Fibroblast of villous mesenchyme (primary cell): ENCODE results near the gene ENAM. TPM values are rescaled to one million over a fixed set of nuclear protein-coding genes. Genes with fewer than 3 reads are reported as not detected.

ENCODE experiments used
- DNase-seq: peaks from one replicate; pipeline ENCODE4 v3.0.0-alpha.2; 2010; ENCODE audit warnings: low read depth
- H3K4me3 ChIP-seq: 2 replicates; pipeline ENCODE4 v1.5.1; 2011; ENCODE audit warnings: low read depth, mild to moderate bottlenecking, low read length
- CTCF ChIP-seq: IDR thresholded peaks from 2 replicates; pipeline ENCODE4 v1.5.1; 2012; ENCODE audit warnings: low read depth, mild to moderate bottlenecking, low read length; ENCODE audit not compliant: insufficient read depth
- total RNA-seq: library from RNA; depleted of rRNA; stranded (reverse); fragments of >200 nt; gene quantifications from 2 replicates; pipeline ENCODE4 v1.2.3, GENCODE V29; 2012

The ENAM gene
- total RNA-seq, 1 donor, result 0.43 TPM

DNA sequence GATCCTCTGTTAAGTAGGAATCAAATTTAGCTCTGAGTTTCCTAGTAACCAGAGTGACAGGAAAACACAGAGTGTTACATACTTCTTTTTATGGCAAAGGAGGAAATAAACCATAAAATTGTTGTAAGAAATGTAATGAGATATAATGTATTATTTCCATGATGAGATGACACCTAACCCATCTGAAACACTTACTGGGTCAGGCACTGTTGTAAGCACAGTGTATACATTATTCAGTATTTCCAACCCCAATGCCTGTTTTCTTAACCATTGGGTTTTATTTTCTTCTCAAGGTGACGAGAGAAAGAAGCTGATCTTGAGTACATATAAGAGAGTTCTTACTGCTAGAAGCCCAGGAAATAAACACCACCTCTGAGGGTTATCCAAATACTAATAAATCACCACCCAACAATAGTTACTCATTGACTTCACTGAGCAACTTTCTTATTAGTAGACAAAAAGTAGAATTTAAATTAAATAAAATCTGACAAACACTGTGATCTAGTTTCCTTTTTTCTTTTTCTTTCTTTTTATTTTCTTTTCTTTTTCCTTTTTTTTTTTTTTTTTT is 4.2 kb upstream of the ENAM start:
- no peak for DNase-seq
- TF ChIP-seq CTCF, result no peak
- no peak overlapping the region for H3K4me3 ChIP-seq

DNA sequence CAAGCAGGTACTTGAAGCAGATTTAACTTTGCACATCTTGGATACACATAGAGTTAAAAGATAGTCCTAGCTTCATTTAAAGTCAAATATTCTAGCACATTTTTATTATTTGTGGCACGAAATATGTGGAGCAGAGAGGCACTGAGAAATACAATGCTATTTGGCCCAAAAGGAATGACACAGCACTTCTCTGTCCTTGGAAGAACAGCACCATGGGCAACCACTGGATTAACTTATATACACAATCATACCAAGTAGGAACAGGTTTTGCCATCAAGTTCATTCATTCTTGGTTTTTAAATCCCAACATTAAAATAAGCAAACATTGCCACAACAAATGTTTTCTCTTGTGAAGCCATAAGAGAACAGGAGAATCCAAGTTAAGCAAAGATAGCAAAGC is 924 bp upstream of the ENAM start:
- no peak for TF ChIP-seq CTCF
- DNase-seq, result no peak
- H3K4me3 ChIP-seq, result no peak overlapping the region

DNA sequence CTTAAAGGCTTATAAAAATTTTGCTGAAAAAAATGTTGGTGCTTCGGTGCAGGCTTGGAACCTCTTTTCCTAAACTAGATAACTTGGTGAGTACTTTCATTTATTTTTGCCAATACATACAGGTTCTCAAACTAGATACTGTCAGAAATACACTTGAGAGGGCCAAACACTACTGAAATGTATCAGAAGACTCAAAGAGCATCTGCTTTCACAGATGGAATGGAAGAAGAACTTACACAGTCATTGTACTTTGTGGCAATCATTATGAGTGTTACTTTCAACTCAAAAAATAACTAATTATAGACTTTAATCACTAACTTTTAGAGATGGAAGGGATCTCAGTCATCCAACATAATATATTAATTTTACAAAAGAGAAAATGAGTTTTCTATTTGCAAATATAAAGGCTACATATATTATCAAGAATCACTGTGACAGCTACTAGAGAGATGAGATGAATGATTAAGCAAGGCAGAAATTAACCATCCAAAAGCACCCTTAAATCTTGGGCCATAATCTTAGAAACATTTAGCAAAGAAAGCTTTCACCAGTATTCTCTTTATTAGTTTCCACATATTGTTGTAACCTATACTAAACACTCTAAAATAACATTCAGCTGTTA is 1.0 kb downstream of the ENAM start:
- no peak for TF ChIP-seq CTCF
- H3K4me3 ChIP-seq, result no peak overlapping the region
- no peak for DNase-seq

- DNase-seq, result no peak
- no peak overlapping the region for H3K4me3 ChIP-seq
- no peak for TF ChIP-seq CTCF
Observed at GRCh38 chr4:70630162-70630561, 1.6 kb downstream of the ENAM start.

- no peak for TF ChIP-seq CTCF
- DNase-seq, result no peak
- H3K4me3 ChIP-seq, result no peak overlapping the region
Observed at GRCh38 chr4:70632028-70632427, 3.5 kb downstream of the ENAM start.

GRCh38 chr4:70634482-70634881 is 5.9 kb downstream of the ENAM start:
- DNase-seq, result no peak
- no peak for TF ChIP-seq CTCF
- H3K4me3 ChIP-seq, result no peak overlapping the region
